NAMALWA (cell line): Measurements from ENCODE around the gene MUC5AC.

Experiments
- DNase-seq: peaks from one replicate; pipeline ENCODE4 v3.0.0-alpha.2; 2015; ENCODE audit warnings: low spot score

Gene MUC5AC

DNA sequence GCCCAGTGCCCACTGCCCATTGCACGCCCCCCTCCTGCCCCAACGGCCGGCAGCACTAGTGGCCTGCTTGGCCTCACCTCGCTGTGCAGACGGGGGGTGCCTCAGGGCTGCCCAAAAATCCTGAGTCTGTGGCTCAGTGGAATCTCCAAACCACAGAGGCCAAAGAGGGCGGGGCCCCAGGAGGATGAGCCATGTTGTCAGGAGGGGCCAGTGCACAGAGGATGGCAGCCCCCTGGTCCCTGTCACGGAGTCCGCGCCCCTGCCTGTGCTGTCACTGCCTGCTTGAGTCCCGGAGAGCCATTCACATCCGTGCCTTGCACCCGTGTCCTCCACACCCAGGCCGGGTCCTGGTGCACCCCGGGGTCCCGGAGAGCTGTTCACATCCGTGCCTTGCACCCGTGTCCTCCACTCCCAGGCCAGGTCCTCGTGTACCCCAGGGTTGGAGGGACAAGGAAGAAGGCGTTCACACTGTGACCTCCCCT is 36.4 kb upstream of the MUC5AC start:
- no peak for DNase-seq

DNA sequence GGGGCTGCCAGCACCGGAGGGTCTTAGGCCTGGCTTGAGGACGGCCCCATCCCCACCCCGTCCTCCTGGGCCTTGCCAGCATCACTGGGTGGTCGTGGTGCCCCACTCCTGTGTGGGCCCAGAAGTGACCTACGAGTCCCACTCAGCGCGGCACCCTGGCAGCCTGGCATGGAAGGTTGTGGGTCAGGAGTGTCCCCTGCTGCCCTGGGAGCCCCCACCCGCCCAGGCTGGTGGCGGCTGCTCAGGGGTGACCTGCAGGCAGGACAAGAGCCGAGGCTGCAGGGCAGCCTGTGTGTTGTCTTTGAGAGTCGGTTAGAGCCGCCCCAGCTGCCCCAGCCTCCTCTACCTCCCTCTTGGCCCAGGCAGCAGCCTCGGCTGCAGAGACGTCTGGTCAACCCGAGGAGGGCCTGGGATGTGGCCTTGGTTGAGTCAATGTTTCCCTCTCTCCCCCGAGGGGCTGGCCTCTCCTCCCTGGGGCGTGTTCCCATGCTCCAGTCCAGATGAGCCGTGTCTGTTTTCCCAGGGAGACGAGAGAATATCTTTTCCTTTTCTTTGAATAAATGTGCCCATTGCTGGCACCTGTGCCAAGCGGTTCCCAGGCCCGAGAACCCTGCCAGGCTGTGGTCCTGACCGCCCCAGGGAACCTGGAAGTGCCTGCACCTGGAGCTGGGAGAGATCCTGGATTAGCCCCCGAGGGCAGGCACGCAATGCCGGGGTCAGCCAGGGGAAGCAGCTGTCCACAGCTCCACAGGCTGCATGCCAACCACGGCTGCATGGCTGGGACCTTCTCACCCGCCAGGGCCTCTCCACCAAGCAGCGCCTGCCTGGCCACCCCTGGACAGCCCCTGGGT is 35.7 kb upstream of the MUC5AC start:
- DNase-seq: no peak

DNA sequence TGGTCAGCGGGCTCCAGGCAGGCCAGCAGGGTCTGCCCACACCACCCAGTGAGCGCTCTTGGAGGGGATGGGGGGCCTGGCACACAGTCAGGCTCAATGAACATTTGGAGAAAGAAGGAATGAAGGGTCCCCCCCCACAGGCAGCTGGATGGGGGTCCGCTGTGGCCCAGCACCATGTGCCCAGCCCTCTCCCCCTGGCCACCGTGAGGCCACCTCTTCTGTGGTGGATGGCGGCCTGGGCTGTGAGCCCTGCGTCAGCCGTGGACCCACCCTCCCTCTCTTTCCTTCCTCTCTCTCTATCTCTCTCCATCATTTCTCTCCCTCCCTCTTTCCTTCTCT is 35.1 kb upstream of the MUC5AC start:
- no peak for DNase-seq

DNA sequence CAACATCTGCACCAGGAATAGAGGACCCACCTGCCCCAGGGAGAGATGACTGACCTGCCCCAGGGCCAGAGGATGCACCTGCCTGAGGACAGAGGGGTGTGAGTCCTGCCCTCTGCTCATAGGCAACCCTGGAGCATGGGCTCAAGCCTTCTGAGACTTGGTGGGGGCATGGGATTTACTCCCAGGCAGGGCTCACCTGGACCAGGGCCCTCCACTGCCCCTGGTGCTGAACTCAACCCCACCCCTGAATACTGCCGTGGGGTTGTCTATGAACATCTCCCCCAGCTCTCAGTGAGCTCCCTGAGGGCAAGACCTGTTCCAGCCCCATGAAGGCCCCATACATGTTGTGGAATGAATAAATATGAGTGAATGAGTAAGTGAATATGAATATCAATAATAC is 33.8 kb upstream of the MUC5AC start:
- DNase-seq: peak; percentile 30

- DNase-seq: no peak
Observed at GRCh38 chr11:1125803-1126202, 31.9 kb upstream of the MUC5AC start.

DNA sequence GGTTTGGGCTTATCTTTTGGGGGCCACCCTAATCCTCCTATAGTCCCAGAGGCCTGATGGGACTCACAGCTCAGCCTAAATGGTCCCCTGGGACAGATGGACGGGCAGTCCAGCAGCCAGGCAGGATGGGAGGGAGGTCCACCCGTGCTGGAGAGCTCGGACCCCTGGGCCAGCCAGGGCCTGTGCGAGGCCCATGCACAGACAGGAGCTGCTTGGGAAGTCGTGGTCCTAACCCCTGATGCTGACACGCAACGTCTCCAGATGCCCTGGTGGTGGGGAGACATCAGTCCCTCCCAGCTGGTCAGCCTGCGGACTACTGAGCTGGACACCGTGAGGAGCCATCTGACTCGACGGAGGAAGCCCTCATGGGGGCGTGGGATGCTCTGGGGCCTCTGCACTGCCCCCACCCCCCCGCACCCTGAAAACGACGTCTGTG is 31.2 kb upstream of the MUC5AC start:
- DNase-seq: no peak

GRCh38 chr11:1126935-1127663 is 30.7 kb upstream of the MUC5AC start:
- DNase-seq: no peak

- DNase-seq: no peak
Observed at GRCh38 chr11:1127664-1128162, 30.0 kb upstream of the MUC5AC start.

DNA sequence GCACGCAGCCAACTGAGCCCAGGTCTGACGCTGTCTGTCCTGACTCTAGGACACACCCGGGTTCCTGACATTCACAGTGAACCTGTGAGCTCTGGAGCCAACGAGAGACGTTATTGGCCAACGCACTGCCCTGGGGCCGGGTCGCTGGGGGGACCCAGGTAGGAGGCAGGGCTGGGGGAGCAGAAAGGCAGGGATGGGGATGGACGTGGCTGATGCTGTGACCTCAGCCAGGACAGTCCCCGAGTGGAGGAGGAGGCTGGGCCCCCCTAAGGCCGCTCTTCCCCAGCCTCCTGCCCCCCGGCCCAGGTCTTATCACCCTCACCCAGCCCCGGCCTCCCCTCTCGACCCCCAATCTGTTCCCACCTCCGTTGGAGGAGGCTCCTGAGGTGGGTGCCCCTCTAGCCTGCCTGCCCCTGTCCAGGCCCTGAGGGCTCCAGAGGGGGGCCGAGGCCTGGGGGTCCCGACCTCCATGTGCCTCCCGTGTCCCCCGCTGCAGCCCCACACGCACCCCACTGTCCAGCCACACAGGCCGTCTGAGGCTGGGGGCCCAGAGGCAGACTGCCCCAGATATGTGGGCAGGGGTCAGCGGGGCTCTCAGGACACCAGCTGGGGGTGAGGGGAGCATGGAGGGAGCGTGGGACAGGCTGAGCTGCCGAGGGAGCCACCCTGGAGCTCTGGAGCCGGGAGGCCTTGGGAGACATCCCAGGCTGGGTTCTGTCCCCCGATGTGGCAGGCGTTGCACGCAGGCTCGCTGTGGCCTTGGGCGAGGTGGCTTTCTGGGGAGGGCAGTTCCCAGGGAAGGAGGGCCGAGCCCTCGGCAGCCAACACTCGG is 29.2 kb upstream of the MUC5AC start:
- no peak for DNase-seq

DNA sequence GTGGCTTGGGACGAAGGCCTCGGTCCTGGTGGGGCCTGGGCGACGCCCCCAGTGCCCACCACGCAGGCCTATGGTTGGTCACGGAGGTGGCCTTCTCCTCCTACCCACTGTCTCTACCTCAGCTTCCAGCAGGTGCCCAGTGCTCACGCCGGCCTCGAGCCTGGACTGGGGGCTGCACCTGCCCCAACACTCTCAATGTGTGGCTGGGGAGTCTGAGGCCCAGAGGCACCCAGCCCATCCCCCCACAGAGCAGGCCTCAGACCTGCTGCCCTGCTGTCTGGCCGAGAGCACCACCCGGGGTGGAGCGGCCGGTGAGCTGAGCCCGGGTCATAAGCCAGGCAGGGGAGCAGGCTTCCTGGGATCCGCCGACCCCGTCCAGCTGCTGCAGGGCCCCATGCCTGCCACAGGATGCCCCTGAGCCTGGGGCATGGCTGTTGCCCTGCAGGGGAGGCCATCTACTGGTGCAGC is 28.6 kb upstream of the MUC5AC start:
- no peak for DNase-seq

DNA sequence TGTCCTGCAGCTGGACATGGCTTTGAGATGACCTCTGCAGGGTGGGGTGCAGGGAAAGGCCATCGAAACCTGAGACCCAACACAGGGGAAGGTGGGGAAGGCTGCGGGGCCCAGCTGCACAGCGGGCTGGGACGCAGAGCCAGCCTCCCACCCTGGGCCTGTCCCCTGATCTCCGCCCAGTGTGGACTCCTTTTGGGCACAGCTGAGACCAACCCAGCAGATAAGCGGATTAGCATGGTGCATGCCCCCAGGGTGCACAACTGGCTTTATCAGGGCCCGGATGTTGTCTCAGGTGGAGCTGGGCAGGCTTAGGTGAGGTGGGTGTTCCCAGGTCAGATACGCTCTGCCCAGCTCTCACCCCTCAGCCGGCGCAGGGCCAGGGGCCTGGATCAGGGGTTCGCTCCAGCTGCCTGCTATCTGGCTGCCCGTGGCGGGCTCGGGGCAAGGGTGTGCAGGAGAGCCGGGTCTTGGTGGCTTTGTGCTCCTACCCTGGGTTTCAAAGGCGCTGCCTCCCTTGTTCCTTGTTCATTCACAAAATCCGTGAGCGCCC is 28.1 kb upstream of the MUC5AC start:
- no peak for DNase-seq

DNA sequence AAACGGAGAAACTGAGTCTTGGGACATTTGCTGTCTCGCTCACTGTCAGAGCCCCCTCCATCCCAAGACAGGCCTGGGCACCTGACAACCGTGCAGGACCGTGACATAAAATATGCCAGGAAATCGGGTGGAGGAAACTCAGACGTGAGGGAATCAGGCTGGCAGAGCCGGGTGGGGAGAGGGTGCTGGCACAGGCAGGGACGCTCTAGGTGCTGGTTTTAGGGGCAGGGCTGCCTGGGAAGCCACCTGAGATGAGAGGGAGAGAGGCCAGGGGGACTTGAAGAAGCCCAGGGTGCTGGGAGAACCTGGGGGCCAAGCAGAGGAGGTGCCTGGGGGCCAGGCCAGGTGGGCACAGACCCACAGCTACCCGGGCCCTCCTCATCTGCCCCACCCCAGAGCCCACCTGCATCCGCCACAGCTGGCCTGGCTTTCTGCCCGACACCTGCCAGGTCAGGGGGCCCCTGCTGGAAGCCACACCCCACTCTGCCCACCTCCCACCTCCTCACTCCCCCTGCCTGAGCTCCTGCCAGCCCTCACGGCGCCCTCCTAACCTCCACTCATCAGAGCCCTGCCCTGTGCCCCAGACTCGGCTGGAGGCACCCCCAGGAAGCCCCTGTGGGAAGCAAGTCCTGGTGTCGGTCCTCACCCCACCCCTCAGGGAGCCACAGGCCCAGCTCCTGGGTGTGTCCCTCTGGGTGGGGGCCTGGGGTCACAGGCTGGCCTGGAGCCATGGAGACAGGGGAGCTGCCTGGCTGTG is 27.3 kb upstream of the MUC5AC start:
- DNase-seq: no peak

GRCh38 chr11:1131033-1131911 is 26.5 kb upstream of the MUC5AC start:
- no peak for DNase-seq

GRCh38 chr11:1134848-1135445 is 22.8 kb upstream of the MUC5AC start:
- DNase-seq: no peak

DNA sequence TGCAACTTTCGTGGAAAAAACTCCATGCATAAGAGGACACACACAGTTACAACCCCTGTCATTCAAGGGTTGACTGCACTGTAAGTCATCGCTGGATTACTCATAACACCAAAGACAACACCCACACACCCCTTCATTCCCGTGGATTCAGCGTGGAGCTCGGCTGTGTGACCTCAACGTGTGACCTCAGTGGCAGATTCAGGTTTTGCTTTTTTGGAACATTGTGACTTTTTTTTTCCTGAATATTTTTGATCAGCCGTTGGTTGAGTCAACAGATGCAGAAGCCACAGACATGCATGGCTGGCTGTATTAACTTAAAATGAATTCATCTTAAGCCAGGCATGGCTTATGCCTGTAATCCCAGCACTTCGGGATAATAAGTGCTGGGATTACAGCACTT is 19.7 kb upstream of the MUC5AC start:
- DNase-seq: no peak

DNA sequence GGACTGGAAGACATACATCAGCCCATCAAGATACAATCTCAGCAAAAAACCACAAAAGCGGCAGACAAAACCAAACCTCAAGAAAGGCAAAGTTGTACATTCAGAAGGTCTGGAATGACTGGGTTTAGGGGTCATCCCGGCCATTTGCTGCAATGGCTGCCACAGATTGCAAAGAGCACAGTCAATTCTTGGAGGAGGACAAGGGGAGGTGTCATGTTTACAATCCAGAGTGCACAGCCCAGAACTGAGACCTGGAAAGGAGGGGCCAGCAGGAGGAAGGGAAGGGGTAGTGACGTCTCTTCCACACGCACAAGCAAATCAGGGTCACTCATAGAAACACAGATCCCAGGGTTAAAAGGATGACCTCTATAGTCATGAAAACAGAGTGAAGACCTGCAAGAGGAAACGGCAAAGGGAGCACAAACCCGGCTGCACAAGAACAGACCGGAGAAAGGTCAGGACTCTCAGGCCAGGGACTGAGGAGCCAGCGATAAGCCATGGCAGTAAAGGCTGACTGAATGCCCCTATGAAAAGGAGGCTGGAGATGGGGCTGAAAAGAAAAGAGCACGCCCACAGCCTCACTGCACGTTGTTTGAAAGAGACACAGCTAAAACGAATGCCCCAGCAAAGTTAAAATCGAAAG is 18.2 kb upstream of the MUC5AC start:
- DNase-seq: no peak

GRCh38 chr11:1140642-1141490 is 16.9 kb upstream of the MUC5AC start:
- DNase-seq: no peak

DNA sequence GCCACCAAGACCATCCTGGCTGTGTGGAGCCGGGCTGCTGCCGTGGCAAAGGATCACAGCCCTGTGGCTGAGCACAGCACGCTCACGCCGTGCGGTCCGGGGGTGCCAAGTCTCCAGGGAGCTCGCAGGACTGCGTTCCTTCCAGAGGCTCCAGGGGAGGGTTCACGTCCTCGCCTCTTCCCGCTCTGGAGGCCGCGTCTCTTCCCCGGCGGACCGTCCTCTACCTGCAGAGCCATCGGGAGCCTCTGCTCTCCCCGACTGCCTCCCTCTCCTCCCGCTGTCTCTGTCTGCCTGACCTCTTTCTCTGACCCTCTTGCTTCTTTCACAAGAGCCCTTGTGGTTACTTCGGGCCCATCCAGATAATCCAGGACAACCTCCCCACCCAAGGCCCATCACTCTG is 11.4 kb upstream of the MUC5AC start:
- no peak for DNase-seq
